GM21528 (cell line): Measurements from ENCODE around the gene CNPY4.

Source experiments
- ATAC-seq: cut with Tn5 transposase; IDR thresholded peaks from one replicate; pipeline ENCODE4 v1.9.1; 2021; ENCODE audit warnings: mild to moderate bottlenecking, moderate library complexity; ENCODE audit not compliant: unreplicated experiment, low FRiP score

CNPY4 gene, protein sequence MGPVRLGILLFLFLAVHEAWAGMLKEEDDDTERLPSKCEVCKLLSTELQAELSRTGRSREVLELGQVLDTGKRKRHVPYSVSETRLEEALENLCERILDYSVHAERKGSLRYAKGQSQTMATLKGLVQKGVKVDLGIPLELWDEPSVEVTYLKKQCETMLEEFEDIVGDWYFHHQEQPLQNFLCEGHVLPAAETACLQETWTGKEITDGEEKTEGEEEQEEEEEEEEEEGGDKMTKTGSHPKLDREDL

DNA sequence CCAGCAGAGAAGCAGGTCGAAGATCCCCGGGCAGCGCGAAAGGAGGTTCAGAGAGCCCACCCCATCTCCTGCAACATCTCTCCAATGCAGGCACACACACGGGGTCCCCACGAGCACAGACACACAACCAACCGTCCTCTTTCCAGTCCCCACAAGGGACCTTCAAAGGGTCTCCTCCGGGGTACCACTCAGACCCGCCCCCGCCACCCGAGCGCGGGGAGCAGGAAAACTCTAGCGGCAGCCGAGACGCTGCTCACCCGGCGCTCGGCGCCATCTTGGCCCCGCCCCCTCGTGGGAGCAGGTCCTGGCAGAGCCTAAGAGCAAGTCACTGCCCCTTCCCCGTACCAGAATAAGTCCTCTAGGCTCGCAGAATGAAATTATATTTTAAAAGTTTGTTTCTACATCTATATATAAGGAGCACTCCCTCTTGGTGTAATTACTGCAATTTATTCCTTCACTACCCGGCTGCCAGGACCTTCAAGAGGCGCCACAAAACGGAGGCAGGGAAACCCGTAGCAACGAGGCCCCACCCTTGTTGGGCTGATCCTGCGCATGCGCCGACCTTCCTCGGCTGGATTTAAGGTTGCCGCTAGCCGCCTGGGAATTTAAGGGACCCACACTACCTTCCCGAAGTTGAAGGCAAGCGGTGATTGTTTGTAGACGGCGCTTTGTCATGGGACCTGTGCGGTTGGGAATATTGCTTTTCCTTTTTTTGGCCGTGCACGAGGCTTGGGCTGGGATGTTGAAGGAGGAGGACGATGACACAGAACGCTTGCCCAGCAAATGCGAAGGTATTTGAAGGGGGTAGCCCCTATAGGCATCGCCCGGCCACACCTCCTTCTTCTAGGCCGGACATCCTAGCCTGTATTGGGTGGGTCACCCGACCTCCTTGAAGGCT, at the start of gene CNPY4, which contains the start of gene TAF6:
CNPY4 (plus strand) TSS at position 563 of the 898 bp plus-strand sequence; CDS start at position 674, 111 bp downstream.
TAF6 (minus strand) TSS at position 287 of the 898 bp plus-strand sequence. CDS start 5,149 bp downstream, outside the sequence.
- ATAC-seq, result peak; percentile 74

DNA sequence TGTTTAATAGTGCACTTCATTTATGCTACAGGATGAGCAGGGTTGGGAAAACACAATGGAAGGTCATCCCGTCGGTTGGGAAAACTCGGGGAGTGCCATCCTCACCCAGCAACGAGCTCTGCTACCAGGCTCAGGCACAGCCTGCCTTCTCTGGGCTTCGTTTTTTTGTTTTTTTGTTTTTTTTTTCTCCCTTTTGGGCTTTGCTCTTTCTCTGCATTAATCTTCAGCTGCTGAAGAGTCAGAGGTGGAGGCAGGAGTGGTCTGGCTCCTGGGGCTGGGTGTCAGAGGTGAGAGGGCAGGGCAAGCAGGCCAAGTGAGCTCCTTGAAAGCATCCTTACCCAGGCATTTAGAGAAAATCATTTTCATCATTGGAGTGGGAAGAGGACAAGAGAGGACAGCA, 49.4 kb upstream of the CNPY4 start:
- no peak for ATAC-seq

DNA sequence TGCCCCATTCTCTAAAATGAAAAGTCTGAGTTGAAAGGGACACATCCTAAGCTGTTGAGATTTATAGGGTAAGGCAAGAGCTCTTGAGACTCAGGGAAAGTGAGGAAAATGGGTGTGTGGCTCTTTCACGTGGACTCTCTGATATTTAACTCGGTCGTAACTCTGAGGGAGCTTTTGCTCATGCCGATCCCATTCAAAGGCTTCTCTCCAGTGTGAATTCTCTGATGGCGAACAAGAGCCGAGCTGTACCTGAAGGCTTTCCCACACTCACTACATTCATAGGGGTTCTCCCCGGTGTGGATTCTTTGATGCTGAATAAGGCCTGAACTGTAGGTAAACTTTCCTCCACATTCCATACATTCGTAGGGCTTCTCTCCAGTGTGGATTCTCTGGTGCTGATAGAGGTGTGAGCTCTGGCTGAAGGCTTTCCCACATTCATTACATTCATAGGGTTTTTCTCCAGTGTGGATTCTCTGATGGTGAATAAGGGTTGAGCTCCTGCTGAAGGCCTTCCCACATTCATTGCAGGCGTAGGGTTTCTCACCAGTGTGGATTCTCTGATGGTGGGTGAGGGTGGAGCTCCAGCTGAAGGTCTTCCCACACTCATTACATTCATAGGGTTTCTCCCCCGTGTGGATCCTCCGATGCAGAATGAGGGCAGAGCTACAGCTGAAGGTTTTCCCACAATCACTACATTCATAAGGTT, 48.3 kb upstream of the CNPY4 start:
- ATAC-seq, result no peak

DNA sequence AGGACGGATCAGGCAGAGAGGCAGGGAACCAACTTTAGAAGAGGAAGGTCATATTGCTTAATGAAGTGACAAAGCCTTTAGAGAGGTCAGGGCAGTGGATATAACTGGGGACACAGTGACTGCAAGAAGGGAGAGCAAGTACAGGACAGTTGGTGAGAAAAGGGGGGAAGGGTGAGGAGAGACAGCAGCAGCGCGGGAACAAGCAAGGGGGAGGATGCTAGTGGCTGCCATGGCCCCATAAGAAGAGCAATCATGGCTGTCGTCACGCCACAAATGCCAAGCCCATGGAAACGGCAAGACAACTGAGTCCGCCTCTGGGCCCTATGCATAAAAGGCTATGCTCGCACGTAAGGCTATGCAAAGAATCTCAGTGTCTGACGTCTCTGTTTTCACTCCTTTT, 47.0 kb upstream of the CNPY4 start:
- ATAC-seq, result no peak

DNA sequence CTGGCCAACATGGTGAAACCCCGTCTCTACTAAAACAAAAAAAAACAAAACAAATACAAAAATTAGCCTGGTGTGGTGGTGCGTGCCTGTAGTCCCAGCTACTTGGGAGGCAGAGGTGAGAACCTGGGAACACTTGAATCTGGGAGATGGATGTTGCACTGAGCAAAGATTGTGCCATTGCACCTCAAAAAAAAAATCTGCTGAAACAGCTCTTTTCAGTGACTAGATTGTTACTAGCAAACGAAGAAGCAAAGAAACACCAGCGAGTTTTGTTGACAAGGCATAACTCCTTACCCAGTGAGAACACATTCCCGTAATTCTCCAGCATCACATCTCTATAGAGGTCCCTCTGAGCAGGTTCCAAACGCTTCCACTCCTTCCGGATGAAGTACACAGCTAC, 44.6 kb upstream of the CNPY4 start:
- no peak for ATAC-seq

DNA sequence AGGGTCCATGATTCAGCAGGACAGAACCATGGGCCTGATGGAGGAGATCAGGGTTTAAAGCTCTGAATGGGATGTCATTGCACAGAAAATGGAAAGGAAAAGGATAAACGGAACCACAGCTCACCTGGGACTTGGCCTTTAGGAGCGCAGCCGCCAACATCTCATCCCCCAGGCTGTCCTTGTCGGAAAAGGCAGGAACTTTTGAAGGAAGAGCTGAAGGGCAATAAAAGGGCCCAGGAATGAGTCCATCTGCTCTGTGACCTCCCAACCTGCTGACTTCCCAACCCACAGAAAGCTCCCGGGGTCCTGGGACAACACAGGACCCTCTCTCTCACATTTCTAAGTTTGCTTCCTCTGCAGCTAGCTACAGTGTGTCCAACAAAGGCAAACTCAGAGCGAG, 44.0 kb upstream of the CNPY4 start:
- no peak for ATAC-seq

DNA sequence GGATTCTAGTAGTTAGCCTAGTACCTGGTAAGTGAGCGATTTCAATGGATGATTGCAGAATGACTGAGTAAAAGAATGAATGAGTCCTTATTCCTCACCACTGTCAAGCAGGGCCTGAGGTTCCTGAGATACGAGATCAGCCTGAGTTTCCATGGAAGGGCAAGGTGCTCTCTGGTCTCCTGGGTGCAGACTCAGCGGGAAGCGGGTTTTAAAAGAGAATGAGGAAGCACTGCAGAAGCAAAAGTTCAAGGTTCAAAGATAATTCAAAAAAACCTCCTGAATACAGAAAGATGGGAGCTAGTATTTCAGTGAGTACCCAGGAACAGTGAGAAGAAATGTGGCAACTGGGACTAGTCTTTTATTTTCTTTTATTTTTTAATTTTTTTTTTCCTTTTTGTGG, 42.2 kb upstream of the CNPY4 start:
- no peak for ATAC-seq

DNA sequence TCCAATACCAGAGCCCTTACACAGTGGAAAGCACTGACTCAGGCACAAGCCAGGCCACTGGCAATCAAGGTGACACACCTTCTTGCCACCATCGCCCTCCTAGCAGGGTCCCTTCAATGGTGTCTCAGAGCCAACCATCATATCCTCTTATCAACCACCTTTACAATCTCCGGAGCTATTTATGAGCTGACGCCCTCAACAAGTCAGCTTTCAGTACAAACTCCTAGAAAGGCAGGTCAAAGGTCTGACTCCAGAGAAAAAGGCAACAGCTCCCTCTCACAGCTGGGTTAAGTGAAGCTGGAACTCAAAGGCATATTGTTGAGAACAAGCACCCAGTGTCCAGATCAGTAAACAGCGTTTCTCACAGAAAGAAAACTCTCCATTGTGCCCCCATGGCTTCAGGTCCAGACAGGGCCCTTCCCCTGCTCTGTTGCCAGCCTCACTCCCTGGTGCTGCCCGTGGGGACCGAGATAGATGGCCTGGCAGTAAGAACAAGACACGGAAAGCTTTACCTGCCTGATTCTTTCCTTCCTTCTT, 40.3 kb upstream of the CNPY4 start:
- ATAC-seq, result no peak

DNA sequence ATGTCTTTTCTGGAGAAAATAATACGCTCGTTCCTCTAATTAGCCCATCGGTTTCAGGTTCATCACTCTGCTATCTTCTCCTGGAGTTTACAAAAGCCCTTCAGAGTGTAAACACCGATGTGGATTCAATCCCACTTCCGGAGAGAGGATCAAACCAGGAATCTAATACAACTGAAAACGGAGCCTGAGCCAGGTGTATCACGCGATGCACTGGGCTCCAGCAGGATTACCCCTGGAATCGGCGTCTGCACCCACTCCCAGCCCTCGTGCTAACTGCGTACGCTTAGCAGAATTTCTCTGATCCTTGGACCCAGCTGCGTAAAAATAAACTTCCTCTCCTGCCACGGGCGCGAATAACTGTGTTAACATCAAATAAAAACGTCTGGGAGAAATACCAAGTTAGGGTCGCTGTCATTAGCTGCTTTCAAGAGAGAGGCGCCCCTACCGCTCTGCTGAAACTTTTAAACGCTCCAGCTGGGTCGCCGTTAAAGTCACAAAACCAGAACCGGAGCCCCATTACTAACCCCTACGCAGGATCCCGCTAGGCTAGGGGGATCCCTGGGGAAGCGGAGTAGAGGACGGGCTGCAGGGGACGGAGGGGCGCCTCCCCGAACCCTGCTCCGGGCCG, 38.4 kb upstream of the CNPY4 start:
- peak; percentile 20 for ATAC-seq

DNA sequence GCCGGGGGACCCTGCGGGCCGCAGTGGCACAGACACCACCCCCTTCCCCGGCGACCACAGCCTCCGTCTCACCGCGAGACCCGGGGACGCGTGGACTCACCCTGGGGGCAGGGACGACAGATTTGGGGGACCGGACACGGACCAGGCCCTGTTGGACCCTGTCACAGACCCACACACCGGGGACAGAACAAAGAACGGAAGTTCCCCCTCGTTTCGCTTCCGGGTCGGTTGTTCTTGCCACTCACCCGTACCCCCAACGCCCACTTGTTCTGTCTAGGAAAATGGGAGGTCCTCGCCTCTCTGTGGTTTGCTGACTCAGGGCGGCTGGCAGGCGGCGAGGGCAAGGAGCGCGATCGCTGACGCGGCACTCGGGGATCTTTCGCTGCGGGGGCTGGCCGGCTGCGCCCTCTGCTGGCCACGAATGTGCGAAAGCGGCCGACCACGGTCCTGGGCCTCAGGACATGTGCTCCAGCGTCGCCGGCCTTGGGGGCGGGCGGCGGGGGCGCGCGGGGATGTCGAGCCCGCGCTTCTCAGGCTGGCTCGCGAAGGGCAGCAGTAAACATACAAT, 37.8 kb upstream of the CNPY4 start, which contains the start of gene ZNF3:
ZNF3 (minus strand) TSS at position 189 of the 568 bp plus-strand sequence. CDS start 4,366 bp downstream, outside the sequence.
- peak; percentile 76 for ATAC-seq

DNA sequence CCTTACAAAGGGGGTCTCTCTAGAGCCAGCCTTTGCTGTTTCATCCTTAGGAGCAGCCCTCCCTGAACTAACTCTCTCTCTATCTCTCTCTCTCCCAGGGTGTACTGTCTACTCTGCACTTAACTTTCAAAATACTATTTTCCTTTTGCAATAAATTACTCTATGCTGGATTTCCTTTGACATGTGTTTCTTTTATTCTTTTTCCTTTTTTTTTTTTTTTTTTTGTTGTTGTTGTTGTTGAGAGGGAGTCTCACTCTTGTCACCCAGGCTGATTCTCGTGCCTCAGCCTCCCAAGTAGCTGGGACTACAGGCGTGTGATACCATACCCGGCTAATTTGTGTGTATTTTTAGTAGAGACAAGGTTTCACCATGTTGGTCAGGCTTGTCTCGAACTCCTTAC, 36.5 kb upstream of the CNPY4 start:
- ATAC-seq, result no peak

DNA sequence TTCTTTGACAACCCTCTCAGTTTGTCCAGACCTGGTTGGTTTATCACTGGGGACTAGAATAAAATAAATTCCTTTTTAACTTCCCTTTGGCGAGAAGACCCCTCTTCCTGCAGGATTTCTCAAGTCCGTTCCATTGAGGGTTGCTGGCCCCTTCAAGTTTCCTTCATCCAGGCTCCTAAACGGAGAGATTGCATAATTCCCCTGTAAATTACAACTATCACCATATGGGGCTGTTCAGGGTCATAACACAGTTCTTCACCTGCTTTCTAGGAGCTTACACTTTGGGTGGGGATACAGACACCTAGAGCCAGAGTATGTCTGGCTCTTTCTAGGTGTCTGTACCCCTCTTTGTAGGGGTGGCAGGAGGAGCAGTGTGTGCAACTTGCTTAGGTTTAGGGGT, 33.9 kb upstream of the CNPY4 start:
- no peak for ATAC-seq

DNA sequence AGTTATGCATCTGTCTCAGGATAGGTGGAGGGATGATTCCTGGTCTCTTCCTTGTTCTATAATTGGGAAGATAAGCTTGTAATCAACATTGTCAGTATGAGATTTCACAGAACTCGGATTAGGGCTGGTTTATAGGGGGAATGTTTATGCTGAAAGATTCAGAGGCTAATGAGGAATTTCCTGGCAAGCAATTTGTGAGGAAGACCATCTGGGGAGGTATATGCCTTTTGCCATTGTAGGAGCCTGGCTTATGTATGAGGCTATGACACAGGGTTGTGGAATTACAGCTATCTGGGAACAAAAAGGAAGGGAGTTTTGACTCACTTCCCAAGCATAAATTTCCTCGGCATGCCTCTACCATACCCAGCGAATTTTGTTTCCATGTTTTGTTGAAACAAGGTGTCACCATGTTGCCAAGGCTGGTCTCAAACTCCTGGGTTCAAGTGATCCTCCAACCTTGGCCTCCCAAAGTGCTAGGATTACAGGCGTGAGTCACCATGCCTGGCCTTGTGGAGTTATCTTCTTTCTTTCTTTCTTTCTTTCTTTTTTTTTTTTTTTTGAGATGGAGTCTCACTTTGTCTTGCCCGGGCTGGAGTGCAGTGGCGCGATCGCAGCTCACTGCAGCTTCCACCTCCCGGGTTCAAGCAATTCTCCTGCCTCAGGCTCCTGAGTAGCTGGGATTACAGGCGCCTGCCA, 32.2 kb upstream of the CNPY4 start:
- no peak for ATAC-seq

DNA sequence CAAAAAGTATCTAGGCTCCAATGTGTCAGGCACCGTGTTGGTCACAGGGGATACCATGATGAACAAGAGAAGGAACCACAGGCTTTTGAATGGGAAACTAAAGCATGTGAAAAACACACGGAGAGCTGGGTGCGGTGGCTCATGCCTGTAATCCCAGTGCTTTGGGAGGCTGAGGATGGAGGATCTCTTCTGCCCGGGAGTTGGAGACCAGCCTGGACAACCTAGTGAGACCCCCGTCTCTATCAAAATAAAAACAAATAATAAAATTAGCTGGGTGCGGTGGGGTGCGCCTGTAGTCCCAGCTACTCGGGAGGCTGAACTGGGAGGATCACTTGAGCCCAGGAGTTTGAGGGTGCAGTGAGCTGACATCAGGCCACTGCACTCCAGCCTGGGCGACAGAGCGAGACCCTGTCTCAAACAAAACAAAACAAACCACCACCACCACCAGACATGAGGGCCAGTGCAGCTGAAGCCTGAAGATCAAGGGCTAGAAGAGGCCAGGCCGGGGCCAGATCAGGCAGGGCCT, 31.3 kb upstream of the CNPY4 start:
- ATAC-seq, result no peak

DNA sequence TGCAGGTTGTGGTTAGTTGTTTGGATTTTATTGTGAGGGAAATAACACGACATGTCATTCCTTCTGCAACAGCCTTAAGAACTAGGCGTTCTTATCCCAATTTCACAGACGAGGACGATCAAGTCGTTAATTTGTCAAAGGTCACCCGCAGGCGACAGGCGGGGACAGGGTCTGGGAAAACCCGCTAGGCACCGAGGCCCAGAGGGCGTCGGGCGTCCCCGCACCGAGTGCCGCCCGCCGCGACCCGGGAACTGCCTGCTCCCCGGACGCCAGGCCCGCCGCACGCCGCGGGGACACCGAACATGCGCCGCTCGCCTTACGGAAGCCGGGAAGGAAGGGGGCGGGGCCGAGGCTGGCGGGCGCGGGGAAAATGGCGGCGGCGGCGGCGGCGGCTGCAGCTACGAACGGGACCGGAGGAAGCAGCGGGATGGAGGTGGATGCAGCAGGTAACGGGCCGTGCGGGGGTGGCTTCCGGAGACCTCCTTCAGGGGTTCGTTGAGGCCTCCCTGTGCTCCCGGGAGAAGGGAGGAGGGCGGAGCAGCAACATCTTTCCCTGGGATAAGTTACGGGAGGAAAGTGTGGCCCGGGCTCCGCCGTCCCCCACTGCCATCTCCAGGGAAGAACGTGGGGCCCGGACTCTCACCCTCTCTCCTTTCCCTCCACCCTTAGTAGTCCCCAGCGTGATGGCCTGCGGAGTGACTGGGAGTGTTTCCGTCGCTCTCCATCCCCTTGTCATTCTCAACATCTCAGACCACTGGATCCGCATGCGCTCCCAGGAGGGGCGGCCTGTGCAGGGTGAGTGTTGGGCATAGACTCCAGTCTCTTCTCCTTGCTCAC, 30.6 kb upstream of the CNPY4 start, which contains the start of gene COPS6:
COPS6 (plus strand) TSS at position 349 of the 837 bp plus-strand sequence; CDS start at position 371, 22 bp downstream.
- no peak for ATAC-seq

DNA sequence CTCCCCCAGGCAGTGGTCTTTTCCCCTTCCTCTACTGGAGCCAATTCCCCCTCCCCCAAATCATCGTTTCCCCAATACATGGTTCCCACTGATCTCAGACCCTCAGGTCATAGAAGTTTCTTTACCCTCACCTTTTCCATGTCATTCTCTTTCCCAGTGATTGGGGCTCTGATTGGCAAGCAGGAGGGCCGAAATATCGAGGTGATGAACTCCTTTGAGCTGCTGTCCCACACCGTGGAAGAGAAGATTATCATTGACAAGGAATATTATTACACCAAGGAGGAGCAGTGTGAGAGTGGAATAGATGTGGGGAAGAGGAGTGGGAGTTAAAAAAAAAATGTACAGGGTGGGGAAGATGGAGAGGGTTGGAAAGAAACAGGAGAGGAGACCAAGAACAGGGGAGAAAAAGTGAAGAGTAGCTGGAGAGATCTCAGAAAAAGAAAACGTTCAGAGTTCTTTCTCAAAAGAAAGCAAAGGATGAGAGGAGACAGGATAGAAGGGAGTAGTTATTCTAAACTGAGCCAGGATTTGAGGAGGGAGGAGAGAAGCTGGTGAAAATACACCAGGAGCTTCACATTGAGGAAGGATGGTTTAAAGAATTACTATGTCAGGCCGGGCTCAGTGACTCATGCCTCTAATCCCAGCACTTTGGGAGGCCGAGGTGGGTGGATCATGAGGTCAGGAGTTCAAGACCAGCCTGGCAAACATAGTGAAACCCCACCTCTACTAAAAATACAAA, 29.8 kb upstream of the CNPY4 start:
- no peak for ATAC-seq
